ENCODE measurements around the gene OXSR1.

The OXSR1 gene

GRCh38 chr3:38164952-38165721 lies at the start of gene OXSR1:
Gene OXSR1 (plus strand): TSS chr3:38165537. CDS start chr3:38165877, 340 bp downstream.
- DNase-seq (ENCODE audit: low read depth in 2 of 2), result peak; percentile 91 to 93

GRCh38 chr3:38115645-38116427 lies 49.5 kb upstream of the OXSR1 start:
- no peak for DNase-seq (ENCODE audit: low read depth in 2 of 2)

- DNase-seq (ENCODE audit: low read depth in 2 of 2), result no peak
These were observed 48.7 kb upstream of the OXSR1 start for GRCh38 chr3:38116471-38117162.

- DNase-seq (ENCODE audit: low read depth in 2 of 2), result no peak
These were observed 48.1 kb upstream of the OXSR1 start for GRCh38 chr3:38117163-38117716.

- peak; percentile 48 to 69 for DNase-seq (ENCODE audit: low read depth in 2 of 2)
These were observed 47.5 kb upstream of the OXSR1 start for GRCh38 chr3:38117748-38118420.

GRCh38 chr3:38118421-38119247 lies 46.7 kb upstream of the OXSR1 start:
- no peak for DNase-seq (ENCODE audit: low read depth in 2 of 2)

- no peak for DNase-seq (ENCODE audit: low read depth in 2 of 2)
These were observed 46.1 kb upstream of the OXSR1 start for GRCh38 chr3:38119248-38119544.

GRCh38 chr3:38119821-38120692 lies 45.3 kb upstream of the OXSR1 start:
- no peak for DNase-seq (ENCODE audit: low read depth in 2 of 2)

- no peak for DNase-seq (ENCODE audit: low read depth in 2 of 2)
These were observed 44.5 kb upstream of the OXSR1 start for GRCh38 chr3:38120693-38121450.

GRCh38 chr3:38121451-38121831 lies 43.9 kb upstream of the OXSR1 start:
- no peak for DNase-seq (ENCODE audit: low read depth in 2 of 2)

GRCh38 chr3:38121832-38122461 lies 43.4 kb upstream of the OXSR1 start:
- no peak for DNase-seq (ENCODE audit: low read depth in 2 of 2)

- DNase-seq (ENCODE audit: low read depth in 2 of 2), result no peak
These were observed 42.5 kb upstream of the OXSR1 start for GRCh38 chr3:38122712-38123290.

GRCh38 chr3:38124324-38125122 lies 40.8 kb upstream of the OXSR1 start:
- no peak for DNase-seq (ENCODE audit: low read depth in 2 of 2)

GRCh38 chr3:38125305-38126120 lies 39.8 kb upstream of the OXSR1 start:
- no peak for DNase-seq (ENCODE audit: low read depth in 2 of 2)

GRCh38 chr3:38126121-38126892 lies 39.0 kb upstream of the OXSR1 start:
- no peak for DNase-seq (ENCODE audit: low read depth in 2 of 2)

Measured in activated CD4-positive, alpha-beta T cell treated with anti-CD3 and anti-CD28 coated beads for 24 hours (primary cell).